B cell (primary cell): ENCODE data around the gene AOC2. TPM values are rescaled to one million over a fixed set of nuclear protein-coding genes. Genes with fewer than 3 reads are reported as not detected.

Source experiments
- ATAC-seq: fragments of 200-7000 bp; cut with Tn5 transposase; one replicate; pipeline ENCODE4 v1.10.0; 2021; ENCODE audit warnings: low read depth, mild to moderate bottlenecking, moderate number of reproducible peaks, moderate library complexity
- CTCF ChIA-PET: fragments of 350-600 bp; sonication (Branson Sonifier 250); formaldehyde crosslinking; loops from one replicate; lab custom pipeline; 2021; ENCODE audit warnings: antibody characterized with exemption, inconsistent platforms; lab: Charles Lee
- POLR2A ChIA-PET: fragments of 350-600 bp; sonication (Branson Sonifier 250); formaldehyde crosslinking; loops from one replicate; lab custom pipeline; 2021; ENCODE audit warnings: antibody characterized with exemption; lab: Charles Lee
- DNase-seq: peaks from one replicate; pipeline ENCODE4 v3.0.0; 2013
- H2AFZ ChIP-seq: 2 replicates; pipeline ENCODE4 v1.6.1; 2012; ENCODE audit warnings: mild to moderate bottlenecking, low read depth, low read length; ENCODE audit not compliant: insufficient read depth, poor library complexity, severe bottlenecking
- H3K27ac ChIP-seq, 2 donors: 1 replicate in 1 of 2; 2 replicates in 1 of 2; pipeline ENCODE4 v1.5.1; 2012 to 2013; ENCODE audit warnings: low read length in 2 of 2, mild to moderate bottlenecking in 2 of 2, moderate library complexity in 1 of 2
- H3K27me3 ChIP-seq, 4 experiments: fragments of 200-600 bp in 1 of 4; sonication (generic) in 1 of 4; replicated peaks in 1 of 4; 1 replicate in 2 of 4; 2 replicates in 2 of 4; pipeline versions ENCODE4 v1.6.1 to v1.7.0; 2013 to 2016; ENCODE audit warnings: low read length in 3 of 4, mild to moderate bottlenecking in 2 of 4, mixed read lengths in 1 of 4, moderate library complexity in 1 of 4; ENCODE audit not compliant: insufficient read depth in 4 of 4, control insufficient read depth in 3 of 4; ENCODE audit errors: control extremely low read depth in 1 of 4
- H3K36me3 ChIP-seq, 2 experiments: replicated peaks in 1 of 2; 1 replicate in 1 of 2; 2 replicates in 1 of 2; pipeline versions ENCODE4 v1.6.1 to v1.7.1; 2013; ENCODE audit warnings: low read length in 1 of 2; ENCODE audit not compliant: insufficient read depth in 2 of 2, control insufficient read depth in 1 of 2; ENCODE audit errors: control extremely low read depth in 1 of 2, extremely low read depth in 1 of 2
- H3K4me1 ChIP-seq, 2 donors: fragments of 200-600 bp in 1 of 2; sonication (generic) in 1 of 2; 1 replicate in 1 of 2; 2 replicates in 1 of 2; pipeline versions ENCODE4 v1.5.1 to v1.6.1; 2013 to 2017; ENCODE audit warnings: low read length in 2 of 2; ENCODE audit not compliant: control insufficient read depth in 2 of 2, insufficient read depth in 2 of 2
- H3K4me2 ChIP-seq: replicated peaks from 2 replicates; pipeline ENCODE3; 2012; ENCODE audit warnings: mild to moderate bottlenecking, low read depth, low read length; ENCODE audit not compliant: poor library complexity, severe bottlenecking
- H3K4me3 ChIP-seq, 5 experiments: fragments of 200-600 bp in 1 of 5; sonication (generic) in 1 of 5; 1 replicate in 3 of 5; 2 replicates in 2 of 5; pipeline versions ENCODE4 v1.5.1 to v1.7.0; 2011 to 2016; ENCODE audit warnings: low read length in 4 of 5, mild to moderate bottlenecking in 4 of 5, low read depth in 2 of 5, control low read depth in 1 of 5, moderate library complexity in 1 of 5; ENCODE audit not compliant: insufficient read depth in 1 of 5; ENCODE audit errors: control extremely low read depth in 1 of 5, extremely low read depth in 1 of 5
- H3K79me2 ChIP-seq: fragments of 200-600 bp; sonication (generic); one replicate; pipeline ENCODE4 v1.6.0; 2016; ENCODE audit warnings: low read length; ENCODE audit not compliant: control insufficient read depth, insufficient read depth
- H3K9ac ChIP-seq: fragments of 200-600 bp; sonication (generic); 2 replicates; pipeline ENCODE4 v1.6.1; 2017; ENCODE audit warnings: mild to moderate bottlenecking, low read length, moderate library complexity
- H3K9me3 ChIP-seq, 3 donors: one replicate each; pipeline versions ENCODE4 v1.6.1 to v1.7.1; 2013; ENCODE audit warnings: low read length in 2 of 3; ENCODE audit not compliant: control insufficient read depth in 2 of 3, insufficient read depth in 1 of 3; ENCODE audit errors: control extremely low read depth in 1 of 3
- H4K20me1 ChIP-seq: 2 replicates; pipeline ENCODE4 v1.6.0; 2012; ENCODE audit warnings: mild to moderate bottlenecking, low read length; ENCODE audit not compliant: insufficient read depth, control insufficient read depth, poor library complexity, severe bottlenecking
- H3K27ac Mint-ChIP-seq: one replicate; pipeline ENCODE4 v1.8.0; 2021; ENCODE audit warnings: mixed read lengths
- H3K27me3 Mint-ChIP-seq: one replicate; pipeline ENCODE4 v1.8.0; 2021; ENCODE audit warnings: mixed read lengths
- H3K4me1 Mint-ChIP-seq: one replicate; pipeline ENCODE4 v1.8.0; 2021; ENCODE audit warnings: mixed read lengths
- H3K4me3 Mint-ChIP-seq: one replicate; pipeline ENCODE4 v1.8.0; 2021; ENCODE audit warnings: mixed read lengths
- H3K9me3 Mint-ChIP-seq: one replicate; pipeline ENCODE4 v1.8.0; 2022; ENCODE audit warnings: mixed read lengths; ENCODE audit not compliant: insufficient read depth
- CTCF ChIP-seq: fragments of 200-600 bp; IDR thresholded peaks from one replicate; pipeline ENCODE4 v1.8.0; 2022; ENCODE audit warnings: antibody characterized with exemption, mild to moderate bottlenecking
- EZH2 ChIP-seq: IDR thresholded peaks from 2 replicates; pipeline ENCODE4 v1.6.1; 2012; ENCODE audit warnings: borderline replicate concordance, low read depth, mild to moderate bottlenecking, moderate library complexity, low read length; ENCODE audit not compliant: insufficient read depth, poor library complexity, severe bottlenecking
- WGBS: methylation state at CpG from one replicate; pipeline ENCODE4 v1.1.5; 2013; ENCODE audit warnings: missing lambda C conversion rate; ENCODE audit not compliant: insufficient coverage; 5-methylcytosine and 5-hydroxymethylcytosine counted together
- intact Hi-C: fragments of 100-400 bp; cut with micrococcal nuclease; formaldehyde crosslinking; loops from one replicate; pipeline ENCODE4 v1.10.0; 2022
- polyA plus RNA-seq: library from polyadenylated mRNA; depleted of rRNA; stranded (reverse); fragments of >200 nt; gene quantifications from 2 replicates; pipeline ENCODE4 v1.2.3, GENCODE V29; 2012
- total RNA-seq, 2 donors: library from RNA; stranded (reverse); fragments of 120-200 nt in 1 of 2; gene quantifications; 1 replicate in 1 of 2; 2 replicates in 1 of 2; pipeline versions ENCODE4 v1.2.3 to v1.2.4, GENCODE V29; 2013 to 2022

Gene AOC2
- total and polyA plus RNA-seq, 2 donors (not counting 1 experiment from before 2014, with no cell fraction given): 1.9 to 3.8 TPM

GRCh38 chr17:42803074-42803883 lies 41.1 kb upstream of the AOC2 start:
- H3K27ac Mint-ChIP-seq: no peak overlapping the region
- Histone ChIP-seq H3K36me3 (no peaks in the 10 kb centered on the region), H3K27ac (no peak overlapping the region), H3K79me2 (peaks cover 2% of the 10 kb centered on the region), H3K4me1 (peaks cover 4 to 7% of the 10 kb centered on the region in 2 donors), H2AFZ (no peak overlapping the region), H3K4me3 (no peak overlapping the region), H3K9me3 (peaks cover 0 to 3% (median 0%) of the 10 kb centered on the region in 3 donors), H3K4me2 (no peak overlapping the region), H3K27me3 (no peaks in the 10 kb centered on the region), H4K20me1 (no peaks in the 10 kb centered on the region), H3K9ac (no peak overlapping the region)
- DNase-seq (no peak), ATAC-seq (no peak)
- POLR2A ChIA-PET: no interaction called here
- CTCF ChIA-PET: interaction anchor here (1.0 to 1.2 kb wide), 3 partner anchors 16 to 225 kb away, joined by 3 to 10 read pairs (median 3); no protein-coding TSS in a partner anchor
- peaks cover 7% of the 10 kb centered on the region for H3K4me1 Mint-ChIP-seq
- H3K4me3 Mint-ChIP-seq: no peak overlapping the region
- peaks cover 5% of the 10 kb centered on the region for H3K27me3 Mint-ChIP-seq
- H3K9me3 Mint-ChIP-seq: no peaks in the 10 kb centered on the region
- TF ChIP-seq EZH2 (no peak), CTCF (no peak)
- WGBS: no CpG with 5 or more reads among the region's 2 CpGs
- intact Hi-C loops: no loop called here

- ChIA-PET POLR2A (interaction anchor here (0.7 kb wide), 1 partner anchor 192 kb away, joined by 12 read pairs; no protein-coding TSS in a partner anchor), CTCF (no interaction called here)
- peaks cover 0 to 8% of the 10 kb centered on the region in 2 experiments for H3K36me3 ChIP-seq
- WGBS: 100% methylated on average over 1 of the region's 1 CpG
- DNase-seq: no peak
- H3K9me3 ChIP-seq: no peaks in the 10 kb centered on the region
- Mint-ChIP-seq H3K4me3 (no peak overlapping the region), H3K4me1 (no peaks in the 10 kb centered on the region), H3K9me3 (no peaks in the 10 kb centered on the region), H3K27me3 (peaks cover 5% of the 10 kb centered on the region), H3K27ac (no peak overlapping the region)
- H3K9ac ChIP-seq: no peak overlapping the region
- no peak overlapping the region for H3K27ac ChIP-seq
- no peaks in the 10 kb centered on the region for H3K27me3 ChIP-seq
- no peaks in the 10 kb centered on the region for H3K79me2 ChIP-seq
- no peaks in the 10 kb centered on the region for H4K20me1 ChIP-seq
- TF ChIP-seq EZH2: no peak
- no peak for TF ChIP-seq CTCF
- no peak overlapping the region for H2AFZ ChIP-seq
- ATAC-seq: no peak
- intact Hi-C loops: no loop called here
- no peak overlapping the region for H3K4me3 ChIP-seq
- H3K4me1 ChIP-seq: no peaks in the 10 kb centered on the region
- H3K4me2 ChIP-seq: no peak overlapping the region
These were observed 39.4 kb upstream of the AOC2 start for GRCh38 chr17:42804918-42805367.
